ENCODE results near the gene MAPK8. TPM values are rescaled to one million over a fixed set of nuclear protein-coding genes. Genes with fewer than 3 reads are reported as not detected.

The MAPK8 gene
- 6.7 and 29.7 TPM in 2 replicates for total RNA-seq (2014; rRNA removed; shearing (Covaris generic); ENCODE audit: low replicate concordance)

DNA sequence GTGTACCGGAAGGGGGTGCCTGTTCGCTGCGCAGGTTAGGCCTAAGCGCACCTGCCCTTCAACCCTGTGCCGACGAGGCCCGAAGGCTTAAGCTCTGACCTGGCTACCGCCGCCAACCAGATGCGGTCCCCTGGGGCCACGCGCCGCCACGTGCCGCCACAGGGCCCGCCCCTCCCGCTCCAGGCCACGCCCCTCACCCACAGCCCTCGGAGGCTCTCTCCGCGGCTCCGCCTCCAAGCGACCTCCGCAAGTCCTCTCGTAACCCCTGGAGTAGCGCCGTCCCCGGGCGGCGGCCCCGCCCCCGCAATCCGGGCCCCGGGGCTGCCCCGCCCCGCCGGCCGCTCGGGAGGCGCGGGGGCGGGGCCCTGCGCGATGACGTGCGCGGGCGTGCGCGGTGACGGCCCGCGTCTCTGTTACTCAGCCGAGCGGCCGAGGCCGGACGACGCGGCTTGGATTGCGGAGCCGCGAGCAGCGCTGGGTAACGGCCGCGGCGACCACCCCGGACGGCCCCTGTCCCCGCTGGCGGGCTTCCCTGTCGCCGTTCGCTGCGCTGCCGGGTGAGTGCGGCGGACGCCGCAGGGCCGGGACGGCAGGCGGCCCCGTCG lies at the start of gene MAPK8:
MAPK8 (plus strand) TSS at position 413 of the 605 bp plus-strand sequence. CDS start 94,984 bp downstream, outside the sequence.
- H3K9me3 ChIP-seq (ENCODE audit: low read length): no peaks in the 10 kb centered on the region
- H3K4me3 ChIP-seq (ENCODE audit: low read length): peak within 1 kb of the TSS; percentile 70
- H3K9me2 ChIP-seq (replicated peaks; ENCODE audit: insufficient read depth, low read length): no peaks in the 10 kb centered on the region
- peak within 1 kb of the TSS; percentile 70; the same call in 1 of the 2 replicates for H2AFZ ChIP-seq (ENCODE audit: low read length)
- H3K27me3 ChIP-seq (ENCODE audit: low read length): no peaks in the 10 kb centered on the region
- peaks cover 11% of the 10 kb centered on the region for H4K20me1 ChIP-seq (ENCODE audit: insufficient read depth, low read depth, low read length)
- H3K27ac ChIP-seq (ENCODE audit: low read length): no peak within 1 kb of the TSS
- H3K79me2 ChIP-seq (ENCODE audit: low read length): no peaks in the 10 kb centered on the region
- peak within 1 kb of the TSS; percentile 93 for H3K4me2 ChIP-seq (ENCODE audit: low read depth, low read length, poor library complexity, severe bottlenecking)
- DNase-seq: peak; percentile 97
- H3K4me1 ChIP-seq (ENCODE audit: low read length): peaks cover 20% of the 10 kb centered on the region
- H3K36me3 ChIP-seq (ENCODE audit: insufficient read depth, low read length): no peaks in the 10 kb centered on the region
- H3K9ac ChIP-seq (ENCODE audit: low read length): peak within 1 kb of the TSS; percentile 75

- Histone ChIP-seq H3K79me2 (ENCODE audit: low read length) (no peaks in the 10 kb centered on the region), H3K36me3 (ENCODE audit: insufficient read depth, low read length) (no peaks in the 10 kb centered on the region), H3K4me3 (ENCODE audit: low read length) (no peak overlapping the region), H3K9me2 (replicated peaks; ENCODE audit: insufficient read depth, low read length) (no peaks in the 10 kb centered on the region), H3K4me1 (ENCODE audit: low read length) (no peaks in the 10 kb centered on the region), H2AFZ (ENCODE audit: low read length) (no peak overlapping the region), H3K4me2 (ENCODE audit: low read depth, low read length, poor library complexity, severe bottlenecking) (no peak overlapping the region), H3K27me3 (ENCODE audit: low read length) (no peaks in the 10 kb centered on the region), H3K9ac (ENCODE audit: low read length) (no peak overlapping the region), H3K27ac (ENCODE audit: low read length) (no peak overlapping the region), H4K20me1 (ENCODE audit: insufficient read depth, low read depth, low read length) (no peaks in the 10 kb centered on the region), H3K9me3 (ENCODE audit: low read length) (no peaks in the 10 kb centered on the region)
- no peak for DNase-seq
Measured at GRCh38 chr10:48257407-48257961, 49.0 kb upstream of the MAPK8 start.

DNA sequence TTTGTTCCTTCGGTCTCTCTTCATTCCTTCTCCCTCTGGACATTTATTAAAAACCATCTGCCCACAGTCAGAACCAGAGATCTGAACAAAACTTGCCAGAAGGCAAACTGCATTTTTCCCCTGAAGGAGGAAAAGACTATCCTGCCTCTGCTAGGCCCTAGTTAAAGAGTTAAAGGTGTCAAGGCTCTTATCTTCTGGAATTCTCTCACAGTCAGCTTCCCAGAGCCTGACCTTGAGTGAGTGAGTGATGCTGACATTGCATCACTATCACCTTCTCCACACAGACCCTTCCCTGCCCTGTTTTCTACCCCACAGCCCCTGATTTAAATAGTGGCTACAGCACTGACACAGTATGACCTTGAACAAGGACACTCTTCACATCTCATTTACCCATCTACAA lies 48.4 kb upstream of the MAPK8 start:
- Histone ChIP-seq H2AFZ (ENCODE audit: low read length) (no peak overlapping the region), H3K4me2 (ENCODE audit: low read depth, low read length, poor library complexity, severe bottlenecking) (no peak overlapping the region), H3K9me3 (ENCODE audit: low read length) (no peaks in the 10 kb centered on the region), H3K4me3 (ENCODE audit: low read length) (no peak overlapping the region), H3K27ac (ENCODE audit: low read length) (no peak overlapping the region), H3K27me3 (ENCODE audit: low read length) (no peaks in the 10 kb centered on the region), H3K9me2 (replicated peaks; ENCODE audit: insufficient read depth, low read length) (no peaks in the 10 kb centered on the region), H4K20me1 (ENCODE audit: insufficient read depth, low read depth, low read length) (no peaks in the 10 kb centered on the region), H3K4me1 (ENCODE audit: low read length) (no peaks in the 10 kb centered on the region), H3K36me3 (ENCODE audit: insufficient read depth, low read length) (no peaks in the 10 kb centered on the region), H3K9ac (ENCODE audit: low read length) (no peak overlapping the region), H3K79me2 (ENCODE audit: low read length) (no peaks in the 10 kb centered on the region)
- DNase-seq: no peak

GRCh38 chr10:48266528-48266927 lies 39.9 kb upstream of the MAPK8 start:
- no peak overlapping the region for H3K4me2 ChIP-seq (ENCODE audit: low read depth, low read length, poor library complexity, severe bottlenecking)
- no peaks in the 10 kb centered on the region for H3K79me2 ChIP-seq (ENCODE audit: low read length)
- no peaks in the 10 kb centered on the region for H3K36me3 ChIP-seq (ENCODE audit: insufficient read depth, low read length)
- no peaks in the 10 kb centered on the region for H4K20me1 ChIP-seq (ENCODE audit: insufficient read depth, low read depth, low read length)
- no peak for DNase-seq
- H3K9ac ChIP-seq (ENCODE audit: low read length): no peak overlapping the region
- H3K4me1 ChIP-seq (ENCODE audit: low read length): no peaks in the 10 kb centered on the region
- H3K27ac ChIP-seq (ENCODE audit: low read length): no peak overlapping the region
- H3K9me3 ChIP-seq (ENCODE audit: low read length): no peaks in the 10 kb centered on the region
- no peaks in the 10 kb centered on the region for H3K27me3 ChIP-seq (ENCODE audit: low read length)
- no peak overlapping the region for H2AFZ ChIP-seq (ENCODE audit: low read length)
- H3K4me3 ChIP-seq (ENCODE audit: low read length): no peak overlapping the region
- no peaks in the 10 kb centered on the region for H3K9me2 ChIP-seq (replicated peaks; ENCODE audit: insufficient read depth, low read length)

- H2AFZ ChIP-seq (ENCODE audit: low read length): no peak overlapping the region
- H3K4me2 ChIP-seq (ENCODE audit: low read depth, low read length, poor library complexity, severe bottlenecking): no peak overlapping the region
- H3K9me3 ChIP-seq (ENCODE audit: low read length): no peaks in the 10 kb centered on the region
- H3K36me3 ChIP-seq (ENCODE audit: insufficient read depth, low read length): no peaks in the 10 kb centered on the region
- no peaks in the 10 kb centered on the region for H3K79me2 ChIP-seq (ENCODE audit: low read length)
- H3K9ac ChIP-seq (ENCODE audit: low read length): no peak overlapping the region
- H3K4me1 ChIP-seq (ENCODE audit: low read length): no peaks in the 10 kb centered on the region
- H3K27ac ChIP-seq (ENCODE audit: low read length): no peak overlapping the region
- no peak for DNase-seq
- H3K9me2 ChIP-seq (replicated peaks; ENCODE audit: insufficient read depth, low read length): no peaks in the 10 kb centered on the region
- no peak overlapping the region for H3K4me3 ChIP-seq (ENCODE audit: low read length)
- no peaks in the 10 kb centered on the region for H3K27me3 ChIP-seq (ENCODE audit: low read length)
- no peaks in the 10 kb centered on the region for H4K20me1 ChIP-seq (ENCODE audit: insufficient read depth, low read depth, low read length)
Measured at GRCh38 chr10:48271047-48271730, 35.3 kb upstream of the MAPK8 start.

GRCh38 chr10:48272682-48273081 lies 33.8 kb upstream of the MAPK8 start:
- Histone ChIP-seq H3K9me2 (replicated peaks; ENCODE audit: insufficient read depth, low read length) (no peaks in the 10 kb centered on the region), H3K9me3 (ENCODE audit: low read length) (no peaks in the 10 kb centered on the region), H2AFZ (ENCODE audit: low read length) (no peak overlapping the region), H3K4me3 (ENCODE audit: low read length) (no peak overlapping the region), H3K79me2 (ENCODE audit: low read length) (no peaks in the 10 kb centered on the region), H3K27ac (ENCODE audit: low read length) (no peak overlapping the region), H3K4me1 (ENCODE audit: low read length) (no peaks in the 10 kb centered on the region), H3K9ac (ENCODE audit: low read length) (no peak overlapping the region), H3K36me3 (ENCODE audit: insufficient read depth, low read length) (no peaks in the 10 kb centered on the region), H3K4me2 (ENCODE audit: low read depth, low read length, poor library complexity, severe bottlenecking) (no peak overlapping the region), H3K27me3 (ENCODE audit: low read length) (no peaks in the 10 kb centered on the region), H4K20me1 (ENCODE audit: insufficient read depth, low read depth, low read length) (no peaks in the 10 kb centered on the region)
- DNase-seq: no peak

DNA sequence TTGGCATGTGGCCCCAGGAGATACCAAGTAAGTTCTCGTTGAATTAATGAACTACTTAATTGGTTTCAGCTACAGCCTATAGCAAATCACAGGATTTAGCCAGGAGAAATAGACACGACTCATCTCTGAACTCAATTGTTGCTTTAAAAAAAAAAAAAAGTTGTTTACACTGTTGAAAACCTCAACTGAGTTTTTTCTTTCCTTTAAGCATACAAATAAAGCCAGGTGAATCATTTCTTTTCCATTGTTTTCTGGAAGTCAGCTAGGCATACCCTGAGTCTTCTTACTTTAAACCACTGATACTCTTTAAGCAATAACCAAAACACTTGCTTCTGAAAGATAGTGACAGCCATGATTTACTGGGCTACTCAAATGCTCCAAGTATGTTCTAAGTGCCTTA lies 32.7 kb upstream of the MAPK8 start:
- DNase-seq: no peak

GRCh38 chr10:48274636-48275035 lies 31.8 kb upstream of the MAPK8 start, which contains the start of gene FRMPD2:
Gene FRMPD2 (minus strand): TSS chr10:48274696. CDS start chr10:48274567, 129 bp downstream.
- H3K4me1 ChIP-seq (ENCODE audit: low read length): no peaks in the 10 kb centered on the region
- no peaks in the 10 kb centered on the region for H3K9me2 ChIP-seq (replicated peaks; ENCODE audit: insufficient read depth, low read length)
- no peak within 1 kb of the TSS for H3K4me2 ChIP-seq (ENCODE audit: low read depth, low read length, poor library complexity, severe bottlenecking)
- H3K9ac ChIP-seq (ENCODE audit: low read length): no peak within 1 kb of the TSS
- no peak within 1 kb of the TSS for H3K27ac ChIP-seq (ENCODE audit: low read length)
- H3K36me3 ChIP-seq (ENCODE audit: insufficient read depth, low read length): no peaks in the 10 kb centered on the region
- H3K27me3 ChIP-seq (ENCODE audit: low read length): no peaks in the 10 kb centered on the region
- H3K4me3 ChIP-seq (ENCODE audit: low read length): no peak within 1 kb of the TSS
- H4K20me1 ChIP-seq (ENCODE audit: insufficient read depth, low read depth, low read length): no peaks in the 10 kb centered on the region
- no peaks in the 10 kb centered on the region for H3K9me3 ChIP-seq (ENCODE audit: low read length)
- no peaks in the 10 kb centered on the region for H3K79me2 ChIP-seq (ENCODE audit: low read length)
- no peak for DNase-seq
- no peak within 1 kb of the TSS for H2AFZ ChIP-seq (ENCODE audit: low read length)

More for the DNA sequence above, 32.7 kb upstream of the MAPK8 start:
- no peak overlapping the region for H2AFZ ChIP-seq (ENCODE audit: low read length)
- no peaks in the 10 kb centered on the region for H3K9me2 ChIP-seq (replicated peaks; ENCODE audit: insufficient read depth, low read length)
- no peaks in the 10 kb centered on the region for H3K9me3 ChIP-seq (ENCODE audit: low read length)
- H3K36me3 ChIP-seq (ENCODE audit: insufficient read depth, low read length): no peaks in the 10 kb centered on the region
- H4K20me1 ChIP-seq (ENCODE audit: insufficient read depth, low read depth, low read length): no peaks in the 10 kb centered on the region
- H3K27ac ChIP-seq (ENCODE audit: low read length): no peak overlapping the region
- H3K4me1 ChIP-seq (ENCODE audit: low read length): no peaks in the 10 kb centered on the region
- H3K9ac ChIP-seq (ENCODE audit: low read length): no peak overlapping the region
- H3K27me3 ChIP-seq (ENCODE audit: low read length): no peaks in the 10 kb centered on the region
- no peak overlapping the region for H3K4me2 ChIP-seq (ENCODE audit: low read depth, low read length, poor library complexity, severe bottlenecking)
- no peak overlapping the region for H3K4me3 ChIP-seq (ENCODE audit: low read length)
- no peaks in the 10 kb centered on the region for H3K79me2 ChIP-seq (ENCODE audit: low read length)

Measured in Karpas-422 (cell line).